HUES6 (cell line): Measurements from ENCODE around the gene EYA3.

ENCODE experiments used
- H3K27ac ChIP-seq: 2 replicates; pipeline ENCODE4 v1.7.0; 2013; ENCODE audit warnings: low read depth, mild to moderate bottlenecking, low read length, inconsistent platforms
- H3K27me3 ChIP-seq: 2 replicates; pipeline ENCODE4 v1.6.1; 2013; ENCODE audit warnings: low read length; ENCODE audit not compliant: control insufficient read depth, insufficient read depth
- H3K36me3 ChIP-seq: 2 replicates; pipeline ENCODE4 v1.6.1; 2013; ENCODE audit warnings: low read length; ENCODE audit not compliant: control insufficient read depth, insufficient read depth
- H3K4me1 ChIP-seq: 2 replicates; pipeline ENCODE4 v1.6.1; 2013; ENCODE audit warnings: low read length; ENCODE audit not compliant: control insufficient read depth, insufficient read depth
- H3K4me3 ChIP-seq: 2 replicates; pipeline ENCODE4 v1.5.1; 2013; ENCODE audit warnings: low read depth, low read length
- H3K9ac ChIP-seq: one replicate; pipeline ENCODE4 v1.6.1; 2013; ENCODE audit warnings: mild to moderate bottlenecking, low read length
- H3K9me3 ChIP-seq: 2 replicates; pipeline ENCODE4 v1.6.1; 2013; ENCODE audit warnings: low read depth, low read length; ENCODE audit not compliant: control insufficient read depth, insufficient read depth

EYA3 gene

DNA sequence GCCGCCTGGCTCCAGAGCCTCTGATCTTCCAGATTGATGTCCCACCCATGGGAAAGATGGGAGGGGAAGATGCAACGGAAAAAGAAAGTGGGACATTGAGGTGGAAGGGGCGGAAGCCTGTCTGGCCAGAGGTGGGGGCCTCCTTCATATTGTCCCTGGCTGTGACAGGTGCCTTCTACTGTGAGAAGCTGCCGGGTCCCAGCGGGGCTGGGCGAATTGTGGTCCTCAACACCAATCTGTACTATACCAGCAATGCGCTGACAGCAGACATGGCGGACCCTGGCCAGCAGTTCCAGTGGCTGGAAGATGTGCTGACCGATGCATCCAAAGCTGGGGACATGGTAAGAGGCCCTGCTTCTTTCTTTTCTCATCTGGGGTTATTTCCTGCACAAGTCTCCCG, 134.2 kb downstream of the EYA3 start:
- Histone ChIP-seq H3K36me3 (peaks cover 39% of the 10 kb centered on the region), H3K27ac (no peak overlapping the region), H3K9ac (no peak overlapping the region)

DNA sequence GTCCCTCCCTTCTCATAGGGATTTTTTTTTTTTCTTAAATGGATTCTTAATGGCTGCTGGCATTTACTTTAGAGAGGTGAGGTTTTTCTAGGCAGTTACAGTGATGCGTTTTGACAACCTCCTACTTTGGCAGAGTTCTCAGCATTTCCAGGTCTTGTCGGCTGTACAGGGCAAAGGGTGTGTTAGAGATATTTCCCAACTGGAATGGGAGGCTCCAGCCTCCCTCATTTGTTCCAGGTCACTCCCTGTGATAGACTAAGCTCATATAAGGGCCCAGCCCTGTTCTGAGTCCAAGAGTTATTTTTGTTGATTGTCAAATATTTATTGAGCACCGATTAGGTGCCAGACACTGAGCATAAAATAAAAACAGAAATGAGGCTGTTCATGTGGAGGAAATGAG, 136.3 kb downstream of the EYA3 start:
- no peaks in the 10 kb centered on the region for H3K27me3 ChIP-seq
- no peaks in the 10 kb centered on the region for H3K4me1 ChIP-seq
- H3K27ac ChIP-seq, result no peak overlapping the region
- H3K4me3 ChIP-seq, result no peak overlapping the region
- H3K9ac ChIP-seq, result no peak overlapping the region
- no peaks in the 10 kb centered on the region for H3K9me3 ChIP-seq
- peaks cover 51% of the 10 kb centered on the region for H3K36me3 ChIP-seq

More for the DNA sequence above, 134.2 kb downstream of the EYA3 start:
- Histone ChIP-seq H3K4me1 (no peaks in the 10 kb centered on the region), H3K9me3 (no peaks in the 10 kb centered on the region), H3K4me3 (no peak overlapping the region), H3K27me3 (no peaks in the 10 kb centered on the region)

DNA sequence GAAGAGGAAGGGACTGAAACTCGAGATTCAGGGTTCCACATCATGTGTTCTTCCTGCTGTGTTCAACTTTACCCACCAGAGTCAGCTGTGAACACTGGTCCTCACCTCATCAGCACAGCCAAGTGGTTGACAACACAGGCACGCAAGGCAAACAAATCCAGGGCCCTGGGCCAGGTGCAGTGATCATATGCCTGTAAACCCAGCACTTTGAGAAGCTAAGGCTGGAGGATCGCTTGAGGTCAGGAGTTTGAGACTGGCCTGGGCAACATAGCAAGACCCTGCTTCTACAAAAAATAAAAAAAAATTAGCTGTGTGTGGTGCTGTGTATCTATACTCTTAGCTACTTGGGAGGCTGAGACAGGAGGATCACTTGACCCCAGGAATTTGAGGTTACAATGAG, 137.0 kb downstream of the EYA3 start:
- no peaks in the 10 kb centered on the region for H3K27me3 ChIP-seq
- peaks cover 52% of the 10 kb centered on the region for H3K36me3 ChIP-seq
- no peak overlapping the region for H3K27ac ChIP-seq

DNA sequence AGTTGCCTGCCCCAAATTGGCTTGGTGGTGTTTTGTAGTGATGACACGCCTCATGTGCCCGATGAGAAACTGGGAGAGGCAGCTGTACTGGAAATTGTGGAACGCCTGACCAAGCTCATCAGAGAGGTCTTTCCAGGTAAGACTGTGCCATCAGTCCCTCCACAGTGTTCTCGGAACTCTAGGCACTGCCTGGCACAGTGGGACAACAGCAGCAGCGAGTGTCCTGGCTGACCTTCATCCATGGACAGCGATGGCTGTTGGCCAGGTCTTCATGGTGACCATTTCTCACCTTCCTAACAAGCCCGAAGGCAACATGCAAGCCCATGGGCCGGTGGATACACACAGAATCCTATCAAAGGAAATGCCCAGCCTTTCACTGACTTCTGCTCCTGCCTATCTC, 139.4 kb downstream of the EYA3 start:
- no peaks in the 10 kb centered on the region for H3K27me3 ChIP-seq
- H3K36me3 ChIP-seq, result peaks cover 47% of the 10 kb centered on the region
- no peak overlapping the region for H3K27ac ChIP-seq
- no peaks in the 10 kb centered on the region for H3K4me1 ChIP-seq
- no peak overlapping the region for H3K9ac ChIP-seq
- H3K4me3 ChIP-seq, result no peak overlapping the region
- no peaks in the 10 kb centered on the region for H3K9me3 ChIP-seq

More for the DNA sequence above, 137.0 kb downstream of the EYA3 start:
- no peak overlapping the region for H3K9ac ChIP-seq
- no peaks in the 10 kb centered on the region for H3K4me1 ChIP-seq
- H3K4me3 ChIP-seq, result no peak overlapping the region
- H3K9me3 ChIP-seq, result no peaks in the 10 kb centered on the region

DNA sequence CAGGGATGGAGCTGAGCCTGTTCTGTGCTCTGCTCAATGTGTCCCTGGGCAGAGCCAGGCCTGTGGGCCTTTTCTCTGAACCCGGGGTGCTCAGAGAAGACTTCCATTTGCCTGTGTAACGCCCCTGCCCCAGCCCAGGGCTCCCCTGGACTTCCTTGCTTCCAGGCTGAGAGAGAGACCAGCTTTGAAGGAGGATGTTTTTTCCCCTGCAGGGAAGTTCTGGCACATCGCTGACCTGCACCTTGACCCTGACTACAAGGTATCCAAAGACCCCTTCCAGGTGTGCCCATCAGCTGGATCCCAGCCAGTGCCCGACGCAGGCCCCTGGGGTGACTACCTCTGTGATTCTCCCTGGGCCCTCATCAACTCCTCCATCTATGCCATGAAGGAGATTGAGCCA, 143.4 kb downstream of the EYA3 start:
- Histone ChIP-seq H3K9ac (no peak overlapping the region), H3K4me1 (0 out of 2 replicates have a peak, but pooled peaks cover 2% of the 10 kb centered on the region), H3K4me3 (no peak overlapping the region), H3K9me3 (no peaks in the 10 kb centered on the region), H3K27me3 (no peaks in the 10 kb centered on the region), H3K36me3 (peaks cover 44% of the 10 kb centered on the region), H3K27ac (no peak overlapping the region)

DNA sequence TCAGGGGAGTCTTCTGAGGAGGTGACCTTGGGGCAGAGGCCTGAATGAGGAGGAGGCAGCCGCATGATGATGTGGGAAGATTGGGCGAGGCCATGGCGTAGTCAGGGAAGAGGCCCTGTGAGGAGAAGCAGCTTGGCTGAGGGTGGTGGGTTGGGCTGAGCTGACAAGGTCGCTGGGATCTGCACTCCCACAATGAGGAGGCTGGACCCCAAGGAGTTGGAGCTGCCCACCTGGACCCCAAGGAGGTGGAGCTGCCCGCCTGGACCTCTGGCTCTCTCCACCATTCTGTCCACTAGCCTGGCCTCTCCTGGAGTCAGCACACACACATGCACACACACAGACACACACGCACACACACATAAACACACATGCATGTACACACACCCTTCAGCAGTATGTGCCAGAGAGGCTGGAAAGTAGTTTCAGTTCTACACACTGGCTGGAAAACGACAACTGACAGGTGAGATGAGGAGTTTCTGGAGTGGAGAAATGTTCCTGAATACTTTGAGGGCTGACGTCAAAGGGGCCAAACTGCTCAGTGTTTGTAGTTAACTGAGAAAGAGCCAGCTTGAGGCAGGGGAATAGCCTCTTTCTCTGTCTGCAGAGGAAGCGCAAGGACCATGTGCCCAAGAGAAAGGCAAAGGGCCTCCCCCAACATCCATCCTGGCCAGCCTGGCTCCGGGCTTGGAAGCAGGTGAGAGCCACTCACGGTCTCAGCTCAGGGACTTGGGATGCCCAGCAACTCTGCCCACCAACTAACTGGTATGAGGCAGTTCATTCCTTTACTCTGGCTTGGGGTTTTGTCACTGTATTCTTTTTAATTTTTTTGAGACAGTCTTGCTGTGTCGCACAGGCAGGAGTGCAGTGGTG, 146.5 kb downstream of the EYA3 start:
- H3K27me3 ChIP-seq, result no peaks in the 10 kb centered on the region
- H3K27ac ChIP-seq, result no peak overlapping the region
- no peaks in the 10 kb centered on the region for H3K9me3 ChIP-seq
- no peak overlapping the region for H3K4me3 ChIP-seq
- peaks cover 23% of the 10 kb centered on the region; the same call in 1 of the 2 replicates for H3K36me3 ChIP-seq
- H3K4me1 ChIP-seq, result peaks cover 17% of the 10 kb centered on the region
- no peak overlapping the region for H3K9ac ChIP-seq

DNA sequence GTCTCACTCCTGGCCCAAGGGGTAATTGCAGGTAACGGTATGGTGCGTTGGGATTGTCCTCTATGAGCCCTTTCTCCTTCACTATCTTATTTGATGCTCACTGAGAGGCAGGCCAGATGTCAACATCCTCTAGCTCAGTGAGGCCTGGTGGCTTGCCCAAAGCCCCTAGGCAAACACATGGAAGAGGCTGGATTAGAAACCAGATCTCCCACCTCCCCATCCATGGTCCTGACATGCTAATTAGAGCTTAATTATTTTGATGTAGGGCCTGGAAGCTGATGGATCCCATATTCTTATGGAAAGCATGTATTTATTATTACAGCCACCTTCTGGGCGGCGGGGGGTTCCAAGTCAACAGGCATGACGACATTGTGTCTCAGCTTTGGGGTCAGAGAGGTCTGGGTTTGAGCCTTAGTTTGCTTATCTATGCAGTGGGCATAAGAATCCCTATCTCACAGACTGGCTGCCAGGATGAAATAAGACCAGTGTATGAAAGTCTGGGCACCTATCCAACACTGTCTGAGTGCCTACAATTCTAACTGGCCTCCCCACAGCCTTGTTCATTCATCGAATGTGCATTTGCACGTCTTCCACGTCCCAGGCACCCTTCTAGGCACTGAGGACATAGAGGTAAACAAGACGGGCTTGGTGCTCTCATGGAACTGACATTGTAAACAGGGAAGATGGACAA, 147.4 kb downstream of the EYA3 start:
- Histone ChIP-seq H3K36me3 (peaks cover 19% of the 10 kb centered on the region; the same call in 1 of the 2 replicates), H3K9me3 (no peaks in the 10 kb centered on the region), H3K9ac (no peak overlapping the region), H3K4me3 (no peak overlapping the region), H3K4me1 (peaks cover 18% of the 10 kb centered on the region), H3K27me3 (no peaks in the 10 kb centered on the region), H3K27ac (no peak overlapping the region)

DNA sequence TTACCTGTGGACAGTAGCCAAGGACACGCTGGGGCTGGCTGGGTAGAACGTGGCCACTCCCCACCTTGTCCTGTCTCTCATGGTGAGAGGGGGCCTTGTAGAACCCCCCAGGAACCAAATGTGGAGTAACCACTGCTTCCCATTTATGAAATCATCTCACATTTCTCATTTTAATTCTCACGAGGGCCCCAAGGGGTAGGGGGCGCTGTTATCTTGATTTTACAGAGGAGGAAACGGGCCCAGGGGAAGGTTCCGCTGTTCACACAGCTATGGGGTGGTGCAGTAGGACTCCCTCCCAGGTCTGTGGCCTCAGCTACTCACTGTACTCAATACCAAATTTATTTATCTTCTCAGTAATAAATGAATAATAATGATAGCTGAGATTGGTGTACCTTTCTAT, 148.1 kb downstream of the EYA3 start:
- Histone ChIP-seq H3K27ac (no peak overlapping the region), H3K9me3 (no peaks in the 10 kb centered on the region), H3K9ac (no peak overlapping the region), H3K4me1 (peaks cover 23% of the 10 kb centered on the region), H3K36me3 (peaks cover 14% of the 10 kb centered on the region; the same call in 1 of the 2 replicates), H3K4me3 (no peak overlapping the region), H3K27me3 (peaks cover 7% of the 10 kb centered on the region; the same call in 1 of the 2 replicates)

DNA sequence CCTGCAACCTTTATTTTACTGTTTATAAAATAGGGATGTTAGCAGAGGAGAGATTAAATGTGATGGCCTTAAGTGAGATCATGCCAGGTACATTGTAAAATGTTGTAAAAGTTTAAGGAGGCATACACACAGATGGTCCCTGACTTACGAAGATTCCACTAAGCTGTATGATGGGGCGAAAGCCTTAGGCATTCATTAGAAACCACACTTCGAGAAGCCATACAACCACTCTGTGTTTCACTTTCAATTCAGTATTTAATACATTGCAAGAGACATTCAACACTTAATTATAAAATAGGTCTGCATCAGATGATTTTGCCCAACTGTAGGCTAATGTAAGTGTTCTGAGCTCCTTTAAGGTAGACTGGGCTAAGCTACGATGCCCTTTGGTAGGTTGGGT, 149.9 kb downstream of the EYA3 start:
- Histone ChIP-seq H3K36me3 (peaks cover 7% of the 10 kb centered on the region; the same call in 1 of the 2 replicates), H3K4me3 (no peak overlapping the region), H3K9ac (peak overlapping the region; percentile 6), H3K4me1 (peaks cover 29% of the 10 kb centered on the region), H3K27me3 (peaks cover 10% of the 10 kb centered on the region; the same call in 1 of the 2 replicates), H3K9me3 (no peaks in the 10 kb centered on the region), H3K27ac (no peak overlapping the region)

DNA sequence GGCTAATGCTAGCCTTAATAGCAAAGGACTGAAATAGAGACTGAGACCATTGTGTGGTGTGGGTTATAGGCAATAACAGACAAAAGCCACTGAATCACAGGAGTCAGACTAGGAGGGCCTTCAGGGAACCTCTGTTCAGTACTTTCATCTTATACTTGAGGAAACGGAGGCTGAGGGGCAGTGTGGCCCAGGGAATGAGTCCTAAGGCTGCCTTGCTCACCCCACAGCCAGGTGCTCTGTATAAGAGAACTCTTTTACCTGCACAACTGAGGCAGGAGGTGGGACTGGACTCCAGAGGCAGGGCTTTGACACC, 150.9 kb downstream of the EYA3 start:
- Histone ChIP-seq H3K27ac (peak overlapping the region; percentile 57; the same call in 1 of the 2 replicates), H3K9me3 (no peaks in the 10 kb centered on the region), H3K27me3 (peaks cover 10% of the 10 kb centered on the region; the same call in 1 of the 2 replicates), H3K4me3 (peak overlapping the region; percentile 38), H3K4me1 (peaks cover 32% of the 10 kb centered on the region), H3K9ac (peak overlapping the region; percentile 13), H3K36me3 (peaks cover 7% of the 10 kb centered on the region; the same call in 1 of the 2 replicates)

DNA sequence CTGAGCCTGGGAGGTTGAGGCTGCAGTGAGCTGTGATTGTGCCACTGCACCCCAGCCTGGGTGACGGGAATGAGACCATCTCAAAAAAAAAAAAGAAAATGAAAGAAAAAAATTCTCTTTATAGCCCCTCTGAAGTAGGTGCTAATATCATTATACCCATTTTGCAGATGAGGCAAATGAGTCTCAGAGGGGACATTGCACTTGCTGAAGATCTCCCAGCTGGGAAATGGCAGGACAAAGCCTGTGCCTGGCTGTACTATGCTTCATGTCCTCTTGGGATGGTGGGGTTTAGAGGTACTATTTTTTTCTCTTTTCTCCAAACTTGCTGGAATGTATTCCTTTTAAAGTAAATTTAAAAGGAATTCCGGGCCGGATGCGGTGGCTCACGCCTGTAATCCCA, 152.0 kb downstream of the EYA3 start:
- H3K4me1 ChIP-seq, result peaks cover 38% of the 10 kb centered on the region
- no peaks in the 10 kb centered on the region for H3K9me3 ChIP-seq
- H3K4me3 ChIP-seq, result peak overlapping the region; percentile 23; the same call in 1 of the 2 replicates
- peaks cover 2% of the 10 kb centered on the region; the same call in 1 of the 2 replicates for H3K36me3 ChIP-seq
- H3K27me3 ChIP-seq, result peaks cover 10% of the 10 kb centered on the region; the same call in 1 of the 2 replicates
- H3K27ac ChIP-seq, result no peak overlapping the region
- H3K9ac ChIP-seq, result no peak overlapping the region
